ENCODE data around the gene SRRM2. TPM values are rescaled to one million over a fixed set of nuclear protein-coding genes. Genes with fewer than 3 reads are reported as not detected.
A peak's percentile ranks its signal among the peaks of the same experiment; 100 is the strongest.

Gene SRRM2
- total RNA-seq, 2 donors from 2014 or later: 377 to 539 TPM

DNA sequence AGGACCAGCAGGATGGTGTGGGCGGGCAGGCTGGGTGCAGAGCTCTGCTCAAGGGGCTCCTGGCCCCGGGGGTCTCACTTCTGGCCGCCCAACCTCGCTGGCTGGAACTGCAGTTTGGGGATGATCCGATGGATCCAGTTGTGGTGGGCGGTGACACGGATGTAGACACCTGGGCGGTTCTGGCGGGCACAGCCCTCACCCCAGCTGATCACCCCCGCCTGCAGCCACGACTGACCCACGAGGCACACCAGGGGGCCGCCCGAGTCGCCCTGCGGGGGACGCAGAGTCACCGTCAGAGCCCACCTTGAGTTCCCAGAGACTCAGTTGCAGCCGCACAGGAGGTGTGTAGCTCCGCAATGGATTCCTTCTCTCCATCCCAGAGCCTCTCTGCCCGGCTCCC is 39.9 kb upstream of the SRRM2 start:
- intact Hi-C loops (cut with DNase I): no loop called here
- Histone ChIP-seq H3K4me1 (no peaks in the 10 kb centered on the region), H3K36me3 (peaks cover 8% of the 10 kb centered on the region), H3K27me3 (peaks cover 4% of the 10 kb centered on the region), H3K9ac (ENCODE audit: low read depth in 2 of 2, low read length in 2 of 2) (no peak overlapping the region), H3K9me3 (no peaks in the 10 kb centered on the region), H3K27ac (no peak overlapping the region), H3K4me3 (no peak overlapping the region)
- DNase-seq: no peak
- TF ChIP-seq, protein P1, sequence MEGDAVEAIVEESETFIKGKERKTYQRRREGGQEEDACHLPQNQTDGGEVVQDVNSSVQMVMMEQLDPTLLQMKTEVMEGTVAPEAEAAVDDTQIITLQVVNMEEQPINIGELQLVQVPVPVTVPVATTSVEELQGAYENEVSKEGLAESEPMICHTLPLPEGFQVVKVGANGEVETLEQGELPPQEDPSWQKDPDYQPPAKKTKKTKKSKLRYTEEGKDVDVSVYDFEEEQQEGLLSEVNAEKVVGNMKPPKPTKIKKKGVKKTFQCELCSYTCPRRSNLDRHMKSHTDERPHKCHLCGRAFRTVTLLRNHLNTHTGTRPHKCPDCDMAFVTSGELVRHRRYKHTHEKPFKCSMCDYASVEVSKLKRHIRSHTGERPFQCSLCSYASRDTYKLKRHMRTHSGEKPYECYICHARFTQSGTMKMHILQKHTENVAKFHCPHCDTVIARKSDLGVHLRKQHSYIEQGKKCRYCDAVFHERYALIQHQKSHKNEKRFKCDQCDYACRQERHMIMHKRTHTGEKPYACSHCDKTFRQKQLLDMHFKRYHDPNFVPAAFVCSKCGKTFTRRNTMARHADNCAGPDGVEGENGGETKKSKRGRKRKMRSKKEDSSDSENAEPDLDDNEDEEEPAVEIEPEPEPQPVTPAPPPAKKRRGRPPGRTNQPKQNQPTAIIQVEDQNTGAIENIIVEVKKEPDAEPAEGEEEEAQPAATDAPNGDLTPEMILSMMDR (IDR thresholded peaks at IDR 0.05): no peak

DNA sequence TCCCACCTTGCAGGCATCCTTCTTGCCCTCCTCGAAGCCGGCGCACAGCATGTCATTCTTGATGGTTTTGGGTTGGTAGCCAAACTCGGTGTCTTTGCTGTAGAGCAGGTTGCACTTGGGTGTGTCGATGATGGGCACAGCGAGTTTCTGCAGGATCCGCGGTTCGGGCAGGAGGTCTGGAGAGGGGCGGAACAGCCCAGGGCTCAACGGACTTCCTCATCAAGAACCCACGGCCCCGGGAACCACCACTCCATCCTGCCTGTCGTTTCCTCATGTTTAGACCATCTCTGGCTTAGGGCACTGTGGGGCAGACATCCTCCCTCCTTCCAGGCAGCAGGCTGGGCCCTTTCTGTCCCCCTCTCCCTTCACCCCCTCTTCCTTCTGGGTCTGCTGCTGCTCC is 38.9 kb upstream of the SRRM2 start:
- TF ChIP-seq, protein P1 (IDR thresholded peaks at IDR 0.05): no peak

DNA sequence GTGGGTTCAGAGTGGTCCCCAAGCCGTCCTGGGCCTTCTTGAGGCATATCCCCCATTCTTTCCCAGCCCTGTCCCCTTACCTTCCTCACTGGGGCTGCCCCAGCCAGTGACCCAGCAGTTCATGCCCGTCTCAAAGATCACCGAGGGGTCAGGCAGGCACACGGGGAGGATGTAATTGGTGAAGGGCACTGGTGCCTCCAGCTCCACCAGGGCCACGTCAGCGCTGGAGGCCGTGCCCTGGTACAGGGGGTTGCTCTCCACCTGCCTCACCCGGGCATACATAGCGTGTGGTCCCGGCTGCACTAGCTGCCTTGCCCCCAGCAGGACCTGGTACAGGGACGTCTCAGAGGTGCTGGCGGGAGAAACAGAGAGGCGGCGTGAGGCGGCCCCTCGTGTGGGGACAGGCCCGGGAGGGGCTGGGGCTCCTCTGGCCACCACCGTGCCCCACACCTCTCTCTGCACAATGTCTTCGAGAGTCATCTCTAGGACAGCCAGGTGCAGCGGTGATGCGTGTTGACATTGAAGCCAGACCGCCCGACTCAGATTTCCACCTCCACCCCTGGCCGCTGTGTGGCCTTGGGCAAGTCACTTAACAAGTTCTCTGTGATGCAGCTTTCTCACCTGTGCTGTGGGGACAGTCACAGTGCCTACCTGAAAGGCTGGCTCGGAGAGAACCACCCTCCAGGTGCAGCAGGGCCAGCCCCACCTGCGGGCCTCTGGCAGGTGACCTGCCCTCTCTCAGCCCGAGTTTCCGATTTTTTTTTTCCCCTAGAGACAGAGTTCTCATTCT is 38.3 kb upstream of the SRRM2 start:
- TF ChIP-seq, protein P1 (IDR thresholded peaks at IDR 0.05): no peak
- Histone ChIP-seq H3K27me3 (peaks cover 4% of the 10 kb centered on the region), H3K9me3 (no peaks in the 10 kb centered on the region), H3K4me3 (no peak overlapping the region), H3K4me1 (no peaks in the 10 kb centered on the region), H3K9ac (ENCODE audit: low read depth in 2 of 2, low read length in 2 of 2) (no peak overlapping the region), H3K27ac (no peak overlapping the region), H3K36me3 (no peaks in the 10 kb centered on the region)
- DNase-seq: no peak
- intact Hi-C loops (cut with DNase I): no loop called here

More for the DNA sequence above, 38.9 kb upstream of the SRRM2 start:
- H3K4me1 ChIP-seq: no peaks in the 10 kb centered on the region
- peaks cover 4% of the 10 kb centered on the region for H3K27me3 ChIP-seq
- no peak overlapping the region for H3K27ac ChIP-seq
- no peak overlapping the region for H3K4me3 ChIP-seq
- no peak overlapping the region for H3K9ac ChIP-seq (ENCODE audit: low read depth in 2 of 2, low read length in 2 of 2)
- peaks cover under 1% of the 10 kb centered on the region for H3K36me3 ChIP-seq
- no peak for DNase-seq
- intact Hi-C loops (cut with DNase I): no loop called here
- no peaks in the 10 kb centered on the region for H3K9me3 ChIP-seq

DNA sequence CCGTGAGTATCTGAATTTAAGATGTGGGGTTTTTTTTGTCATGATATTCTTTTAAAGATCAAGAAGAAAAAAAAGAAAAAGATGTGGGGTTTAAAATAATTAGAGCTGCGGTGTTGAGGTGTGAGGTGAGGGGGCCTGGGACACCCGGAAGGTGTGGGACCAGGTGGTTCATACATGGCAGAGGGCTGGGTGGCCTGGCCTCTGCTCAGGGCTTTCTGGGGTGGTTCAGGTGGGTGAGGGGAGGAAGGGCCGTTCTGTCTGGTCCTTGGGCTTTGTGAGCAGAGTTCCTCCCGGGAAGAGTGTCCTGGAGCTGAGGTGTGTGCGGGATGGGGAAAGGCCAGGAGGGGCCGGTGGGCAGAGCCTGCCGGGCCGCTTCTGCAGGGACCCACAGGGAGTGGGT is 37.4 kb upstream of the SRRM2 start:
- Histone ChIP-seq H3K9ac (ENCODE audit: low read depth in 2 of 2, low read length in 2 of 2) (no peak overlapping the region), H3K27me3 (peaks cover 4% of the 10 kb centered on the region), H3K36me3 (no peaks in the 10 kb centered on the region), H3K4me3 (no peak overlapping the region), H3K4me1 (peaks cover 5% of the 10 kb centered on the region), H3K9me3 (no peaks in the 10 kb centered on the region), H3K27ac (no peak overlapping the region)
- DNase-seq: no peak
- TF ChIP-seq, protein P1 (IDR thresholded peaks at IDR 0.05): no peak
- intact Hi-C loops (cut with DNase I): no loop called here

DNA sequence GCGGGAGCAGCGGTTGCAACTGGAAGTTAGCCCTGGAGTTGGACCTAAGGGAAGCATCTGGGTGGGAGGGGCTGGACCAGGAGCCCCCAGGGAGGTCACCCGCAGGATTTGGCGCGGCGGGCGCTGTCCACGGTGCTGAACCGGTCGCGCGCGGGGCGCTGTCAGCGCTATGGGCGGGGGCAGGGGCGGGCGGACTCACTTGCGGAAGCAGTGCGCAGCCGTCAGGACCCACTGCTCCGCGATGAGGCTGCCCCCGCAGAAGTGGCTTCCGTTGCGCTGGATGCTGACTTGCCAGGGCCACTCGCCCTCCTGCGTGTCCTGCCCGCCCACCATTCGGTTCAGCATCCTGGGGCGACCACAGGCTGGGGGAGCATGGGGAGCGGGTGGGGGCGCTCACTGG is 36.9 kb upstream of the SRRM2 start:
- H3K27me3 ChIP-seq: peaks cover 4% of the 10 kb centered on the region
- DNase-seq: peak; percentile 60
- H3K4me3 ChIP-seq: no peak overlapping the region
- TF ChIP-seq, protein P1 (IDR thresholded peaks at IDR 0.05): no peak
- H3K9ac ChIP-seq (ENCODE audit: low read depth in 2 of 2, low read length in 2 of 2): no peak overlapping the region
- no peak overlapping the region for H3K27ac ChIP-seq
- intact Hi-C loops (cut with DNase I): no loop called here
- H3K4me1 ChIP-seq: peaks cover 5% of the 10 kb centered on the region
- no peaks in the 10 kb centered on the region for H3K9me3 ChIP-seq
- no peaks in the 10 kb centered on the region for H3K36me3 ChIP-seq
